NCI-H187 treated with DMSO at 0.1 percent for 48 hours (cell line): ENCODE data around the gene RTP4.
"Not testable (repeated sequence)": the region's sequence is repeated elsewhere in the genome, so short reads cannot be mapped to it uniquely, and the experiment has no call there.

Experiments
- DNase-seq: peaks from one replicate; lab custom pipeline; 2025; lab: John Stamatoyannopoulos, UW

RTP4 gene

DNA sequence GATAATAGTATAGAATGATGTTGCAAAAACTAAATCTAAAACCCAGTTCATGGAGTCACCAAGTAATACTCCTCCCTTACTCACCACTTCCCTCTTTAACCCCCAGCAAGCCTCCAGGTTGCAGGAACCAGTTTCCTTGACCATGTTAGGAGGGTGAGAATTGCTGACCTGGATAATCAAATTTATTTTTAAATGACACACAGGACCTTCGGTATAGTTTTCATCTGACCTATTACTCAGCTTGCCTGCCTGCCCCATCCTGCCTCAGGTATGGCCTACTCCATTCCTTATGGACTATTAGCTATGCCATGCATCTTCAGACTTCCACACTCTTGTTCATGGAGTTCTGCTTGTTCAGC, 883 bp downstream of the RTP4 start:
- no peak for DNase-seq

DNA sequence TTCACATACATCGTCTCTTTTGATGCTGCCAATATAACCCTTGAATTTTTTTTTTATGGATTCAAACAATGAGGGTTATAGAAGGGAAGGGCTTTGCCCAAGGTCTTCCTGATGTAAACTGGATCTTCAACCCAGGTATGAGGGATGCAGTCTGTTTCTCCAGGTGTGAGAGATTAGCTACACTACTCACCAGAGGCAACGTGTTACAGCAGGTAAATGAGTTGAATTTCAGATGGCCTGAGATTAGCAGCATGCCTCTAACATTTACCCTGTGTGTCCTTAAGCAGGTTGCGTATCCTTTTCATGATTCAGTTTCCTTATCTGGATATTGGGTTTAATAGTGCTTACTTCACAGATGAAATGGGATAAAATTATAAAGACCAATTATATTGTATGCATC, 1.9 kb downstream of the RTP4 start:
- DNase-seq: no peak

DNA sequence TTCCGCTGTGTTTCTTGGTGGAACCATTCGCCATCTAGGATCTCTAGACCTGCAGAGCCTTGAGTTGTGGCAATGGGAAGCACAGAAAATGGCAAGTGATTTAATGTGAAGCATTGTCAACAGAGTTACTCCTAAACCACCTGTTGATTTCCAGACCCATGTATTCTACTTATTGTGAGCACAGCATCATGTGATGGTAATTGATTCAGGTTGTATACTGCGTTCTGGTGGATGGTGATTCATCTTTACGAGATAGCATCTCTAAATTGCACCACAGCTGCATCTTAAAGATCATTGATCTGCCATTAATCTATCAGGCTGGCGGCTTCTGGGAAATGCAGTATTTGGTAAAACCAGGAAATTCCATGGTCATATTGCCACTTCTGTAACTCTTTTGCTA, 7.4 kb downstream of the RTP4 start:
- no peak for DNase-seq

DNA sequence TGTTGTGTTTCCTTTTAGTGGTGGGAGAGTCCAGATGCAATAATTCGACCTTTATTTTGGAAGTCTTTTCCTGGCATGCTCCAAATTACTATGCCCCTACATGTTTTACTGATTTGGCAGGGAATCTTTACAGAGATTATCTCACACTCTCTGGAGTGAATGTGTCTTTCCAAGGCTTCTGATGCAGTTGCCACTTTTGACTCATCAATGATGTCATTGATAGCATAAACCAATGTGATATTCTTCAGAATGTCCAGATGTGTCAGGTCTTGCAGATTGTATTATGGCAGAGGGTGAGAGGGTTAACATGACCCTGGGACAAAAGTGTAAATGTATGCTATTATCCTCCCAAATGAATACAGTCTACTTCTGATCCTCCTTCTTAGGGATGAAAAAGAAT, 9.7 kb downstream of the RTP4 start:
- no peak for DNase-seq

DNA sequence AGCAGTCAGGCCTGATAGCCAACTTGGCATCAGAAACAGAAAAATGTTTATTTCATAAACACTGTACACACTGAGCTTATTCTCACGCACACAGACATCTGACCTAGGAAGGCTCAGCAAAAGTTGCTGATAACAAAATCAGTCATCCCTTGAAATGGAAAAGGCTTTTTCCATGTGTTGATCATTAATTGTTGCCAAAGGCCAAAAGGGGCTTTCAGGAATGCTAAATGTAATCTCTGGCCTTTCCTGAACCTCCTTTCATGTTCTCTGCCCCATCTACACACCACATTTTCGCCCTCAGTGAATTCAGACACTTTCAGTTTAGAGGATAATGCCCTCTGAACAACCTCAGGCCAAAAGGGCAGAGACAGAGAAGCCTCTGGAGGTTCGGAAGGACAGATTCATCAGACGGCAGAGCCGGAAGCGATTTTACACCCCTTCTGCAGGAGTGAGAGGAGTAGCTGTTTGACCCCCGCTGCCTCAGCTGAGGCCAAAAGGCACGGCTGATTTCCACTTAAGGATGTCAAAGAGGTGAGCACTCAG, 14.5 kb downstream of the RTP4 start:
- DNase-seq: no peak

DNA sequence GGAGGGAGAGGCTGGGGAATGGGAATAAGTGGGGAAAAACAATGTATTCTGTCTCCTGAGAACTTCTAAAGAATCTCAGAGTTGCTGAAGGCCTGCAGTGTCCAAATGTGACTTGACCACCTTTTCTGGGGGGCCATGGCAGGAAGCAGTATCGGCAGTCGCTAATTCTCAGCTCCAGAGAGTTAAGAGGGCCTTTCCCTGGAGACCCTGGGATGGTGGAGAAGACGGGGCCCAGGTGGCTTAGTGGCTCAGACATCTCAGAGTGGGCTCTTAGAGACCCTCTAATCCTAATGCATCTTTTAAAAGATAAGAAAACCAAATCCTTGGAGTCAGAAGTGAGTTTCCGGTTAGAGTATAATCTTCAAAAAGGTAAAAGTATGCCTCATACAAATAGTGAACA, 15.1 kb downstream of the RTP4 start:
- no peak for DNase-seq

DNA sequence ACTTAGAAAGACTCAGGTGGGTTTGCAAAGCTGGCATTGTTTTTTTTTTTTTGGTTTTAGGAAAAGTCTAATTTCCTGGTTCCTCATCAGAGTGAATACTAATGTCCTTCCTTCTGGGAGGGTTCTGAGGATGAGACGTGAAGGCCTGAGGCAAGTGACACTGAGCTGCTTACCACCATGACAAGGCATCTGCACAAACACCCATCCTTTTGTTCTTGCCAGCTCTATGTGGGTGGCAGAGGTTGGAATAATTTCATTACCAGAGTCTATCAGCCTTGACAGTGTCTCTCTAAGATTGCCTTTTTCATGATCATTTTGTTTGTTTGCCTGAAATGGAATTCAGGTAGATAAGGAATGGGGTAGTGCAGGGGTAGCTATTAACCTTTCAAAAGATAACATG, 17.1 kb downstream of the RTP4 start:
- no peak for DNase-seq

DNA sequence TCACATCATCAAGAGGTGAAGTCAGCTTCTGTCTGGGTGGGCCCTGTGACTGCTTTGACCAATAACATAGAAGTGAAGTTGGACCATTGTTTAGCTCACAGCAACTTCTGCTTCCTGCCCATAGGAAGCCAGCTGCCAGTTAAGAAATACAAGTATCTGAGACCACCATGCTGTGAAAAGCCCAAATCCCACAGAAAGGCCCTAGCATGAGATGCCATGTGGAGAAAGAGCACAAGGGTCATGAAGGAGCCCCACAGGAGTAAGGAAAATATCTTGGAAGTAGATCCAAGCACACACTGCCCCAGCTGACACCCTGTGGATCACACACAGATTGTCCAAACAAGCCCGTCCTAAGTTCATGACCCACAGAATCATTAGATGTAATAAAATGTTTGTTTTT, 28.5 kb downstream of the RTP4 start:
- DNase-seq: no peak

DNA sequence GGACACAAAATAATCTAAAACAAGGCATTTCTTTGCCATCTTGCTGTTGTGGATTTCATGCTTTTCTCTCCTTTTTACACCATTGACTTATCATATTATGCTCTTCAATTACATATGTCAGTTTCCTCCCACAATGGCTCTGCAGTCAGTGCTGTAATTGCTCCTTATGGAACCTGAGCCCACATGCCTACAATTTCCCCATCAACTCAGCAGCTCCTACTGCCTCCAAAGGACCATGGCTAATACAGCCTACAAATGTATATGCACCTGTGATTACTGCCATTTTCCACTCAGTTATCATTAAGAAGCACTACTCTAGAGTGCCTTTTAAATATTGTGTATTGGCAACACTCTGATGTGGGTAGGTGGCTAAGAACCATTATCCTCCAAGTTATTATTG, 30.8 kb downstream of the RTP4 start:
- no peak for DNase-seq

DNA sequence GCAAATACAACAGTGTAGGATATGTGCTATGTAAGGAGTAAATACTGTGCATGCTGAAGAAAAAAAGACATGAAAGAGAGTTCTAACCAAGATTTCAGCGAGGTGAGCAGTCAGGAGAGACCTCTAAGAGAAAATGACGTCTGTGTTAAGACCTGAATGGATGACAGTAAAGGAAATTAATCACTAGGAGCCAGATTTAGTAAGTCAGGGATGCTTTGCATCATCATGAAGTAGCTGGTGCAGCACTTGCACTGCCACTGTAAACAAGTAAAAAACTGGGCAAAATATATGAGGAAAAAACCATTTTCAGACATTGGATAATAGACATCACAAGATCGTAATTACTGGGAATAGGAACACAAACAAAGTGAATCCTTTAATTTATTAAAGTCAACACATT, 32.6 kb downstream of the RTP4 start:
- DNase-seq: no peak

DNA sequence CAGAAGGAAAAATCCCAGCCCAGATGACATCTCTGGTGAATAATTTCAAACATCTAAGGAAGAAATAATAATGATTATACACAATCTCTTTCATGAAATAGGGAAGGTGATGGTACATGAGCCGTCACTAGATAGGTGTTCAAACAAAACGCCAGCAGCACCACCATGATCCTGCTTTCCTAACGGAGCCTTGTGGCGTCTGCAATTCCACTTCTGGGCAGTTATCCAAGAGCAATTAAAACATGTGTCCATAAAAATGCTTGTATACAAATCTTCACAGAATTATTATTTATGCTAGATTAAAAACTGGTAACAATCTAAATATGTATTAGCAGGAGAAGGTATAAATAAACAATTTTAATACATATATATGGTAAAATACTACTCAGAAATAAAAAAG, 33.7 kb downstream of the RTP4 start:
- DNase-seq: no peak

DNA sequence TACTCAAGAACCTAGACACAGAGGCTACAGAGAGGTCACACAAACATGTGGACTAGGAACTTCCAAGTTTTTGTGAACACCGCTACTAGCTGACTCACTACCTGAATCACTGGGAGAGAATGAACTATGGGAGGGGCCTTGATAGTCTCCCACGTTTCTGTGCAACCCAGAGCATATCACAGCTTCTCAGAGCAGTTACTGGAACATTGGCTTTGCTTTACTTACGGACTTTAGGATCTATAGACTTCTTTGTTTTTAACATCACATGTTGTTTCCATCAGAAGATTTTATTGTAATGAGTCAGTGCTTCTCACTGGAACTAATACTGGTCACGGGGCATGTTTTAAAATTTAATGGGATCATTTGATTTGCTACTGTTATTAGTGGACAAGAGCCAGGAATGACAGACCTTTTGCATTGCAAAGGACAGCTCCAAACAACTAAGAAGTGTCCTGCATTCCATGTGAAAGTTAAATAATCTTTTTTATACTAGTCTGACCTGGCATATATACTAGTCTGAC, 35.6 kb downstream of the RTP4 start:
- no peak for DNase-seq

DNA sequence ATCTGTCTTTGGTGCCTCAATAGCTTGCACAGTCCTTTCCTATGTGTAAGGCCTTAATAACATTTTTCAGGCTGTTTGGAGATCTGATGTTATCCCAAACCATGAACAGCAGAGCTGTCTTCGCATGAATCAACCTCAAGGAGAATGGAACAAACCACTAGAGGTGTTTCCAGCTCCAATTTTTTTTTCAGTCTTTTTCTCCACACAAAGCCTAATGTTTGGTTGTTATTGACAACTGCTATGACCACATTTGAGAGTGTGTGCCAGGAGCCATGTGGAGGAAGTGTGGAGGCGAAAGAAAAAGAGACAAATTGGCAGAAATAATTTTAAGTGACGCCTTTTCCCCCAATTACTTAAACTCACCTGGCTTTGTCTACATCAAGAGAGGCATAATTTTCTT, 38.7 kb downstream of the RTP4 start:
- no peak for DNase-seq

DNA sequence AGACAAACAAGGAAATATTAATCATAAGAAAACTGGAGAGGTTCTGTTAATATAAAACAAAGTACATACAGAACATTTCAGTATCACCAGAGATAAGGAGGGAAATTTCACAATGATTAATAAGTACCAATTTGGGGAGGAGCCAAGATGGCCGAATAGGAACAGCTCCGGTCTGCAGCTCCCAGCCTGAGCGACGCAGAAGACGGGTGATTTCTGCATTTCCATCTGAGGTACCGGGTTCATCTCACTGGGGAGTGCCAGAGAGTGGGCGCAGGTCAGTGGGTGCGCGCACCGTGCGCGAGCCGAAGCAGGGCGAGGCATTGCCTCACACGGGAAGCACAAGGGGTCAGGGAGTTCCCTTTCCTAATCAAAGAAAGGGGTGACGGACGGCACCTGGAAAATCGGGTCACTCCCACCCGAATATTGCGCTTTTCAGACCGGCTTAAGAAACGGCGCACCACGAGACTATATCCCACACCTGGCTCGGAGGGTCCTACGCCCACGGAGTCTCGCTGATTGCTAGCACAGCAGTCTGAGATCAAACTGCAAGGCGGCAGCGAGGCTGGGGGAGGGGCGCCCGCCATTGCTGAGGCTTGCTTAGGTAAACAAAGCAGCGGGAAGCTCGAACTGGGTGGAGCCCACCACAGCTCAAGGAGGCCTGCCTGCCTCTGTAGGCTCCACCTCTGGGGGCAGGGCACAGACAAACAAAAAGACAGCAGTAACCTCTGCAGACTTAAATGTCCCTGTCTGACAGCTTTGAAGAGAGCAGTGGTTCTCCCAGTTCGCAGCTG, 44.0 kb downstream of the RTP4 start:
- DNase-seq: not testable (repeated sequence)
